ENCODE results near the gene GIMAP2.

The GIMAP2 gene

GRCh38 chr7:150734254-150734653, 48.7 kb downstream of the GIMAP2 start:
- H3K4me3 ChIP-seq (ENCODE audit: low read length) = no peak overlapping the region
- DNase-seq (ENCODE audit: low read depth) = no peak
- TF ChIP-seq, protein P1, sequence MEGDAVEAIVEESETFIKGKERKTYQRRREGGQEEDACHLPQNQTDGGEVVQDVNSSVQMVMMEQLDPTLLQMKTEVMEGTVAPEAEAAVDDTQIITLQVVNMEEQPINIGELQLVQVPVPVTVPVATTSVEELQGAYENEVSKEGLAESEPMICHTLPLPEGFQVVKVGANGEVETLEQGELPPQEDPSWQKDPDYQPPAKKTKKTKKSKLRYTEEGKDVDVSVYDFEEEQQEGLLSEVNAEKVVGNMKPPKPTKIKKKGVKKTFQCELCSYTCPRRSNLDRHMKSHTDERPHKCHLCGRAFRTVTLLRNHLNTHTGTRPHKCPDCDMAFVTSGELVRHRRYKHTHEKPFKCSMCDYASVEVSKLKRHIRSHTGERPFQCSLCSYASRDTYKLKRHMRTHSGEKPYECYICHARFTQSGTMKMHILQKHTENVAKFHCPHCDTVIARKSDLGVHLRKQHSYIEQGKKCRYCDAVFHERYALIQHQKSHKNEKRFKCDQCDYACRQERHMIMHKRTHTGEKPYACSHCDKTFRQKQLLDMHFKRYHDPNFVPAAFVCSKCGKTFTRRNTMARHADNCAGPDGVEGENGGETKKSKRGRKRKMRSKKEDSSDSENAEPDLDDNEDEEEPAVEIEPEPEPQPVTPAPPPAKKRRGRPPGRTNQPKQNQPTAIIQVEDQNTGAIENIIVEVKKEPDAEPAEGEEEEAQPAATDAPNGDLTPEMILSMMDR (conservative IDR thresholded peaks at IDR 0.05; ENCODE audit: low read depth, low read length) = no peak

DNA sequence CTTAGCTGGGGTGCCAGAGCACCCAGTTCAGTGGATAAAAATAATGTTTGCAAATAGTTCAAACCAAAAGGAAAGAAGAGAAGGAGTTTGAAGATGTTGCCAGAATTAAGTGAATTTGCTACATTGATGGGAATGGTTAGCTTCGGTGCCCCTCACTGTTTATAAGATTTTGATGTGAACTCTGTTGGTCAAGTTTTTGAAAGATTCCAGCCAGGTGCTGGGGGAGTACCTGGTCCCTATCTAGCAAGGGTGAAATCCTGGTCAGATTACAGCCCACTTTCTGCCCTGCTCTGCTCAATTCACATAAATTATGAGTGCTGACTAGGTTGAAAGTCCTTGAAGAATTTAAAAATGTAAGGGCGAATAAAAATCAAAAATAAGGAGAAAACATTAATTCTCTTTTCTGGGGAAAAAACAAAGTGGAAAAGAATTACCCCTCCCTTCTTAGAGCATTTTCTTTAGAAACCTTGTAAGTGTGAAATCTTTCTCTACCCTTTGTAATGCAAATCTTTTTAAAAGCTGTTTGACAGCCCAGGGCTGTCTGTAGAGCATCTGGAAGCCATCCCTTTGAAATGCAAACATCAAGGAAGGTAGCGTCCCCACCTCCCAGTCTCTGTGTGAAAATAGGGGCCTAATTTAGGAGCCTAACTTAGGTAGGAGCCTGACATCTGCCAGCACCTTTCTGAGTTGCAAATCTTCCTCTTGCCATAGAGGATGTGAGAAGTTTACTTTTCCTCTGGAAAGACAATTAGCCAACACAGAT, 50.3 kb downstream of the GIMAP2 start:
- H3K4me3 ChIP-seq (ENCODE audit: low read length) = no peak overlapping the region
- no peak for DNase-seq (ENCODE audit: low read depth)
- TF ChIP-seq, protein P1 (conservative IDR thresholded peaks at IDR 0.05; ENCODE audit: low read depth, low read length) = no peak

- no peak for DNase-seq (ENCODE audit: low read depth)
- TF ChIP-seq, protein P1 (conservative IDR thresholded peaks at IDR 0.05; ENCODE audit: low read depth, low read length) = no peak
- H3K4me3 ChIP-seq (ENCODE audit: low read length) = no peak overlapping the region
Measured at GRCh38 chr7:150736864-150737263, 51.4 kb downstream of the GIMAP2 start.

GRCh38 chr7:150737265-150738055, 52.0 kb downstream of the GIMAP2 start, which contains the start of gene GIMAP5:
TSS of gene GIMAP5 (plus strand) at chr7:150737418. CDS start at chr7:150740885, 3,467 bp downstream.
- TF ChIP-seq, protein P1 (conservative IDR thresholded peaks at IDR 0.05; ENCODE audit: low read depth, low read length) = no peak
- H3K4me3 ChIP-seq (ENCODE audit: low read length) = no peak within 1 kb of the TSS
- DNase-seq (ENCODE audit: low read depth) = no peak

DNA sequence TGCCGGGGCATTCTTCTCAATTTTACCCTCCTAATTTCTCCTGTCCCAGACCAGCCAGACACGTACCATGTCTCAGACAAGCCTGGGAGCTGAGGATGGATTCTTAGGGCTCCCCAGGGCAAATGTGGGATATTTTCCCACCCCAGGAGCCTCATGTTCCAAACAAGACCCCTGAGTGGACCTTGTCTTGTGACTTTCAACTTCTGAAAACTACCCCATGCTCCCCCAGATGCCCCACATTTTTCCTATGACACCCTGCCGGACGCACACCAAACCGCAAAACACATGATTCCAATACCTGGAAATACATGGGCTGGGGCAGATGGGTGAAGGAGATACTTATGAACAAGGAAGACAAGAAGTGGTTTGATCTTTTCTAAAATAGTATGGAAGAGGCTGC, 52.6 kb downstream of the GIMAP2 start:
- H3K4me3 ChIP-seq (ENCODE audit: low read length) = no peak overlapping the region

GRCh38 chr7:150738591-150739001, 53.1 kb downstream of the GIMAP2 start:
- DNase-seq (ENCODE audit: low read depth) = no peak
- TF ChIP-seq, protein P1 (conservative IDR thresholded peaks at IDR 0.05; ENCODE audit: low read depth, low read length) = no peak
- no peak overlapping the region for H3K4me3 ChIP-seq (ENCODE audit: low read length)

More for the DNA sequence above, 52.6 kb downstream of the GIMAP2 start:
- no peak for DNase-seq (ENCODE audit: low read depth)
- TF ChIP-seq, protein P1 (conservative IDR thresholded peaks at IDR 0.05; ENCODE audit: low read depth, low read length) = no peak
